SK-N-SH (cell line): ENCODE results near the gene SEPTIN11. TPM values are rescaled to one million over a fixed set of nuclear protein-coding genes. Genes with fewer than 3 reads are reported as not detected.
A peak's percentile ranks its signal among the peaks of the same experiment; 100 is the strongest.

ENCODE experiments used
- CTCF ChIA-PET: fragments of 300-600, 350-600 bp; formaldehyde crosslinking; extraction: SDS; loops from one replicate; lab custom pipeline; 2021; lab: Yijun Ruan, JAX
- POLR2A ChIA-PET: fragments of 350-600 bp; sonication (Branson Sonifier 250); formaldehyde crosslinking; extraction: SDS; loops from one replicate; lab custom pipeline; 2020; ENCODE audit warnings: antibody characterized with exemption, inconsistent platforms; lab: Yijun Ruan, JAX
- DNase-seq: peaks from one replicate; pipeline ENCODE4 v3.0.0; 2012
- H2AFZ ChIP-seq: fragments of 200-600 bp; sonication (generic); 2 replicates; pipeline ENCODE4 v1.8.1; 2016; ENCODE audit warnings: antibody characterized with exemption, mild to moderate bottlenecking, low read depth
- H3F3A ChIP-seq: fragments of 200-600 bp; sonication (generic); replicated peaks from 2 replicates; pipeline ENCODE3; 2016; ENCODE audit warnings: antibody characterized with exemption, mild to moderate bottlenecking; ENCODE audit not compliant: insufficient read depth
- H3K27ac ChIP-seq, 2 experiments: fragments of 200-500 bp in 1 of 2; fragments of 200-600 bp in 1 of 2; sonication (Bioruptor generic) in 1 of 2; sonication (generic), shearing (Covaris generic) in 1 of 2; 2 replicates each; pipeline versions ENCODE4 v1.5.1 to v1.6.1; 2014 to 2016; ENCODE audit warnings: low read depth in 2 of 2, inconsistent platforms in 1 of 2, low read length in 1 of 2, mild to moderate bottlenecking in 1 of 2, mixed read lengths in 1 of 2
- H3K27me3 ChIP-seq: fragments of 200-600 bp; sonication (generic), shearing (Covaris generic); 2 replicates; pipeline ENCODE4 v1.6.1; 2016; ENCODE audit warnings: mixed run types; ENCODE audit not compliant: insufficient read depth
- H3K36me3 ChIP-seq, 2 experiments: fragments of 200-500 bp in 1 of 2; fragments of 200-600 bp in 1 of 2; sonication (Bioruptor generic) in 1 of 2; sonication (generic) in 1 of 2; replicated peaks in 1 of 2; 2 replicates each; pipeline versions ENCODE3 to v1.5.1; 2014 to 2016; ENCODE audit warnings: low read length in 1 of 2, mild to moderate bottlenecking in 1 of 2; ENCODE audit not compliant: insufficient read depth in 2 of 2, control insufficient read depth in 1 of 2
- H3K4me1 ChIP-seq, 2 experiments: fragments of 200-500 bp in 1 of 2; fragments of 200-600 bp in 1 of 2; sonication (Bioruptor generic) in 1 of 2; sonication (generic), shearing (Covaris generic) in 1 of 2; 2 replicates each; pipeline versions ENCODE4 v1.5.1 to v1.6.1; 2014 to 2016; ENCODE audit warnings: low read depth in 1 of 2, low read length in 1 of 2, mixed run types in 1 of 2; ENCODE audit not compliant: insufficient read depth in 2 of 2, control insufficient read depth in 1 of 2
- H3K4me2 ChIP-seq: fragments of 200-600 bp; sonication (generic), shearing (Covaris generic); 2 replicates; pipeline ENCODE4 v1.6.1; 2017; ENCODE audit warnings: mixed run types
- H3K4me3 ChIP-seq, 2 experiments: fragments of 200-500 bp in 1 of 2; fragments of 200-600 bp in 1 of 2; sonication (Bioruptor generic) in 1 of 2; sonication (generic), shearing (Covaris generic) in 1 of 2; 2 replicates each; pipeline versions ENCODE4 v1.5.1 to v1.8.1; 2014 to 2016; ENCODE audit warnings: low read depth in 2 of 2, inconsistent platforms in 1 of 2, low read length in 1 of 2, mild to moderate bottlenecking in 1 of 2, mixed read lengths in 1 of 2, moderate library complexity in 1 of 2
- H3K79me2 ChIP-seq: fragments of 200-600 bp; sonication (generic); 2 replicates; pipeline ENCODE4 v1.8.1; 2017; ENCODE audit warnings: mild to moderate bottlenecking; ENCODE audit not compliant: insufficient read depth
- H3K9ac ChIP-seq: fragments of 200-600 bp; sonication (generic); 2 replicates; pipeline ENCODE4 v1.6.1; 2017; ENCODE audit warnings: mixed run types
- H3K9me2 ChIP-seq: fragments of 200-600 bp; sonication (generic); 2 replicates; pipeline ENCODE4 v1.6.1; 2017; ENCODE audit warnings: mixed run types
- H3K9me3 ChIP-seq: fragments of 200-600 bp; sonication (generic); 2 replicates; pipeline ENCODE4 v1.6.1; 2017; ENCODE audit warnings: mixed run types, mild to moderate bottlenecking, moderate library complexity
- H4K20me1 ChIP-seq: fragments of 200-600 bp; sonication (generic); 2 replicates; pipeline ENCODE4 v1.6.1; 2017; ENCODE audit warnings: mild to moderate bottlenecking, mixed run types; ENCODE audit not compliant: insufficient read depth
- CHD2 ChIP-seq: fragments of 150-350 bp; IDR thresholded peaks from 2 replicates; pipeline ENCODE4 v1.6.1; 2018; ENCODE audit warnings: low read length; ENCODE audit not compliant: partially characterized antibody
- ELF1 ChIP-seq: IDR thresholded peaks from 2 replicates; pipeline ENCODE4 v1.4.0; 2012
- EZH2phosphoT487 ChIP-seq: fragments of 200-600 bp; sonication (generic); IDR thresholded peaks from 2 replicates; pipeline ENCODE4 v1.6.1; 2017; ENCODE audit warnings: low read depth, mixed run types, mild to moderate bottlenecking, antibody characterized with exemption, moderate library complexity, borderline replicate concordance
- GABPA ChIP-seq: IDR thresholded peaks from 2 replicates; pipeline ENCODE4 v1.4.0; 2012; ENCODE audit warnings: low read depth, mild to moderate bottlenecking
- GATA2 ChIP-seq: sonication (generic); formaldehyde crosslinking; IDR thresholded peaks from 2 replicates; pipeline ENCODE4 v1.5.0; 2020; ENCODE audit warnings: mild to moderate bottlenecking, missing genetic modification reagents
- JUND ChIP-seq: IDR thresholded peaks from 2 replicates; pipeline ENCODE4 v1.4.0; 2012
- MXI1 ChIP-seq: IDR thresholded peaks from 2 replicates; pipeline ENCODE4 v1.6.1; 2012; ENCODE audit warnings: mild to moderate bottlenecking, low read depth, low read length, improper control_type of control experiment
- NRF1 ChIP-seq: IDR thresholded peaks from 2 replicates; pipeline ENCODE4 v1.6.1; 2012; ENCODE audit warnings: low read depth, mild to moderate bottlenecking, low read length
- POLR2AphosphoS5 ChIP-seq: IDR thresholded peaks from 2 replicates; pipeline ENCODE4 v1.6.1; 2012; ENCODE audit warnings: low read depth, low read length
- RAD21 ChIP-seq: IDR thresholded peaks from 2 replicates; pipeline ENCODE4 v1.6.1; 2012; ENCODE audit warnings: mild to moderate bottlenecking, low read length
- RFX5 ChIP-seq: IDR thresholded peaks from 2 replicates; pipeline ENCODE4 v1.6.1; 2012; ENCODE audit warnings: mild to moderate bottlenecking, improper control_type of control experiment, low read length
- SMC3 ChIP-seq: IDR thresholded peaks from 2 replicates; pipeline ENCODE4 v1.6.1; 2012; ENCODE audit warnings: low read depth, low read length, improper control_type of control experiment
- TAF1 ChIP-seq: IDR thresholded peaks from 2 replicates; pipeline ENCODE4 v1.6.1; 2012; ENCODE audit warnings: low read depth, mild to moderate bottlenecking, low read length, moderate library complexity, borderline replicate concordance
- TCF12 ChIP-seq: IDR thresholded peaks from 2 replicates; pipeline ENCODE4 v1.4.0; 2012
- TEAD4 ChIP-seq: IDR thresholded peaks from 2 replicates; pipeline ENCODE4 v1.4.0; 2012; ENCODE audit warnings: mild to moderate bottlenecking, borderline replicate concordance; ENCODE audit not compliant: insufficient read depth
- YY1 ChIP-seq: IDR thresholded peaks from 2 replicates; pipeline ENCODE4 v1.4.0; 2012; ENCODE audit warnings: low read depth, mild to moderate bottlenecking
- WGBS: methylation state at CpG from one replicate; pipeline ENCODE4 v1.1.6; 2017; ENCODE audit warnings: low lambda C conversion rate; 5-methylcytosine and 5-hydroxymethylcytosine counted together
- polyA plus RNA-seq, 3 experiments: library from polyadenylated mRNA; depleted of rRNA; stranded (reverse); fragments of >200 nt; gene quantifications; 2 replicates each; pipeline ENCODE4 v1.2.3, GENCODE V29; 2012
- TF ChIP-seq, protein P1 (sequence below): IDR thresholded peaks from 2 replicates; pipeline ENCODE4 v1.6.1; 2012; ENCODE audit warnings: mild to moderate bottlenecking, low read depth, low read length, moderate library complexity
- TF ChIP-seq, protein P2 (sequence below): IDR thresholded peaks from 2 replicates; pipeline ENCODE4; 2012
- TF ChIP-seq, protein P3 (sequence below): IDR thresholded peaks from 2 replicates; pipeline ENCODE4 v1.4.0; 2012; ENCODE audit warnings: low read depth, borderline replicate concordance
- TF ChIP-seq, protein P4 (sequence below): fragments of 200-600 bp; sonication (generic); IDR thresholded peaks from 2 replicates; pipeline ENCODE4 v1.6.1; 2017; ENCODE audit warnings: antibody characterized with exemption, mild to moderate bottlenecking, moderate library complexity
- TF ChIP-seq, protein P5 (sequence below): IDR thresholded peaks from 2 replicates; pipeline ENCODE4 v1.4.0; 2012; ENCODE audit warnings: low read depth
- TF ChIP-seq, protein P6 (sequence below): IDR thresholded peaks from 2 replicates; pipeline ENCODE4 v1.4.0; 2012; ENCODE audit warnings: low read depth, borderline replicate concordance

The SEPTIN11 gene
- polyA plus RNA-seq, 1 of the 3 experiments (the other 2 are of a cell fraction) = 47.4 TPM

DNA sequence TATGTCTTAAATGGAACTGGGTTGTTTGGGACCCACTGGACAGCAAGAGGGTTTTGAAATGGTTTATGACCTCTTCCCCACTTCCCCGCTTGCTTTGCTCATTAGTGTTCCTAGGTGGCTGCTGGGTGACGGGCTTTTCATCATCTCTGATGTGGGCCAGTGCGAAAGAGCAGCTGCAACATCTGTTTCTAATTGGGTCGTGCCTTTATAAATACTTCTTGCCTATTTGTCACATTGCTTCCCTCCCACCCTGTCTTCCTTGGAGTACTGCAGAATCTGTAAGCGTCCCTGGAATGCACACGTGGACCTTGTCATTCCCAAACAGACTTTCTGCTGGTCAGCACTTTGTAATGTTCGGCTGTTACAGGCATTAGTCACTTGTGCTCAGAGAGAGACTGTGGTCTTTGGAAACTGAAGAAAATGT, 35.2 kb downstream of the SEPTIN11 start (continued):
- TF ChIP-seq, protein P1, sequence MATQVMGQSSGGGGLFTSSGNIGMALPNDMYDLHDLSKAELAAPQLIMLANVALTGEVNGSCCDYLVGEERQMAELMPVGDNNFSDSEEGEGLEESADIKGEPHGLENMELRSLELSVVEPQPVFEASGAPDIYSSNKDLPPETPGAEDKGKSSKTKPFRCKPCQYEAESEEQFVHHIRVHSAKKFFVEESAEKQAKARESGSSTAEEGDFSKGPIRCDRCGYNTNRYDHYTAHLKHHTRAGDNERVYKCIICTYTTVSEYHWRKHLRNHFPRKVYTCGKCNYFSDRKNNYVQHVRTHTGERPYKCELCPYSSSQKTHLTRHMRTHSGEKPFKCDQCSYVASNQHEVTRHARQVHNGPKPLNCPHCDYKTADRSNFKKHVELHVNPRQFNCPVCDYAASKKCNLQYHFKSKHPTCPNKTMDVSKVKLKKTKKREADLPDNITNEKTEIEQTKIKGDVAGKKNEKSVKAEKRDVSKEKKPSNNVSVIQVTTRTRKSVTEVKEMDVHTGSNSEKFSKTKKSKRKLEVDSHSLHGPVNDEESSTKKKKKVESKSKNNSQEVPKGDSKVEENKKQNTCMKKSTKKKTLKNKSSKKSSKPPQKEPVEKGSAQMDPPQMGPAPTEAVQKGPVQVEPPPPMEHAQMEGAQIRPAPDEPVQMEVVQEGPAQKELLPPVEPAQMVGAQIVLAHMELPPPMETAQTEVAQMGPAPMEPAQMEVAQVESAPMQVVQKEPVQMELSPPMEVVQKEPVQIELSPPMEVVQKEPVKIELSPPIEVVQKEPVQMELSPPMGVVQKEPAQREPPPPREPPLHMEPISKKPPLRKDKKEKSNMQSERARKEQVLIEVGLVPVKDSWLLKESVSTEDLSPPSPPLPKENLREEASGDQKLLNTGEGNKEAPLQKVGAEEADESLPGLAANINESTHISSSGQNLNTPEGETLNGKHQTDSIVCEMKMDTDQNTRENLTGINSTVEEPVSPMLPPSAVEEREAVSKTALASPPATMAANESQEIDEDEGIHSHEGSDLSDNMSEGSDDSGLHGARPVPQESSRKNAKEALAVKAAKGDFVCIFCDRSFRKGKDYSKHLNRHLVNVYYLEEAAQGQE = peak; percentile 66
- peak; percentile 80 for TF ChIP-seq POLR2AphosphoS5
- no peak for TF ChIP-seq RAD21
- TF ChIP-seq EZH2phosphoT487 = no peak
- TF ChIP-seq MXI1 = peak; percentile 95
- TF ChIP-seq, protein P2, sequence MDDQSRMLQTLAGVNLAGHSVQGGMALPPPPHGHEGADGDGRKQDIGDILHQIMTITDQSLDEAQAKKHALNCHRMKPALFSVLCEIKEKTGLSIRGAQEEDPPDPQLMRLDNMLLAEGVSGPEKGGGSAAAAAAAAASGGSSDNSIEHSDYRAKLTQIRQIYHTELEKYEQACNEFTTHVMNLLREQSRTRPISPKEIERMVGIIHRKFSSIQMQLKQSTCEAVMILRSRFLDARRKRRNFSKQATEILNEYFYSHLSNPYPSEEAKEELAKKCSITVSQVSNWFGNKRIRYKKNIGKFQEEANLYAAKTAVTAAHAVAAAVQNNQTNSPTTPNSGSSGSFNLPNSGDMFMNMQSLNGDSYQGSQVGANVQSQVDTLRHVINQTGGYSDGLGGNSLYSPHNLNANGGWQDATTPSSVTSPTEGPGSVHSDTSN = peak; percentile 93
- TF ChIP-seq CHD2 = peak; percentile 7
- no peak for TF ChIP-seq YY1
- TF ChIP-seq SMC3 = no peak
- TF ChIP-seq RFX5 = no peak

DNA sequence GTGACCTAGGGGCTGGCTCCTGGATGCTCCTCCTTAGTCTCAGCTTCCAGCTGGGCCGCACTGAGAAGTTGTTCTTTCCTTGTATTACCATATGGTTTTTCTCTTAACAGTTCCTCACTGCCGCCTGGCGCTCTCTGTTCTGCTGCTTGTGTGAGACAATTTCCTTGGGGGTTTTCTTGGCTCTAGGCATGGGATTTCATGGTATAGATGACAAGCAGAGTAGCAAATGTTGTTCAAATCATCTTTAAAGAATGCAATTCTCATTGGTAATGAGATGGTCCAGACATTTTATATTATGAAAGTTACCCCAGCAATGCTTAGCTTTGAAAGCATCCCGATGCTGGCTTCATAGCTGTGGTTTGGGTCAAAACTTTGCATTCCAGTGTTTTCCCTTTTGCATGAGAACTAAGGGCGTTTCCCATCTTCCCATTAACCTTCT, 37.6 kb downstream of the SEPTIN11 start:
- 16% methylated on average over 5 of the region's 5 CpGs for WGBS
- TF ChIP-seq MXI1 (no peak), GATA2 (CRISPR knock-in tag) (no peak), NRF1 (no peak), ELF1 (peak; percentile 44; the same call in 1 of the 2 replicates), SMC3 (no peak; the same call in 1 of the 2 replicates), TCF12 (peak; percentile 98), JUND (peak; percentile 83), TEAD4 (peak; percentile 93), POLR2AphosphoS5 (peak; percentile 87; the same call in 1 of the 2 replicates), TAF1 (no peak), GABPA (0 out of 2 replicates have a peak, but pooled peaks have one; percentile 13), RFX5 (no peak), RAD21 (no peak), CHD2 (no peak)
- TF ChIP-seq, protein P3, sequence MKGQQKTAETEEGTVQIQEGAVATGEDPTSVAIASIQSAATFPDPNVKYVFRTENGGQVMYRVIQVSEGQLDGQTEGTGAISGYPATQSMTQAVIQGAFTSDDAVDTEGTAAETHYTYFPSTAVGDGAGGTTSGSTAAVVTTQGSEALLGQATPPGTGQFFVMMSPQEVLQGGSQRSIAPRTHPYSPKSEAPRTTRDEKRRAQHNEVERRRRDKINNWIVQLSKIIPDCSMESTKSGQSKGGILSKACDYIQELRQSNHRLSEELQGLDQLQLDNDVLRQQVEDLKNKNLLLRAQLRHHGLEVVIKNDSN = 0 out of 2 replicates have a peak, but pooled peaks have one; percentile 7
- TF ChIP-seq, protein P4, sequence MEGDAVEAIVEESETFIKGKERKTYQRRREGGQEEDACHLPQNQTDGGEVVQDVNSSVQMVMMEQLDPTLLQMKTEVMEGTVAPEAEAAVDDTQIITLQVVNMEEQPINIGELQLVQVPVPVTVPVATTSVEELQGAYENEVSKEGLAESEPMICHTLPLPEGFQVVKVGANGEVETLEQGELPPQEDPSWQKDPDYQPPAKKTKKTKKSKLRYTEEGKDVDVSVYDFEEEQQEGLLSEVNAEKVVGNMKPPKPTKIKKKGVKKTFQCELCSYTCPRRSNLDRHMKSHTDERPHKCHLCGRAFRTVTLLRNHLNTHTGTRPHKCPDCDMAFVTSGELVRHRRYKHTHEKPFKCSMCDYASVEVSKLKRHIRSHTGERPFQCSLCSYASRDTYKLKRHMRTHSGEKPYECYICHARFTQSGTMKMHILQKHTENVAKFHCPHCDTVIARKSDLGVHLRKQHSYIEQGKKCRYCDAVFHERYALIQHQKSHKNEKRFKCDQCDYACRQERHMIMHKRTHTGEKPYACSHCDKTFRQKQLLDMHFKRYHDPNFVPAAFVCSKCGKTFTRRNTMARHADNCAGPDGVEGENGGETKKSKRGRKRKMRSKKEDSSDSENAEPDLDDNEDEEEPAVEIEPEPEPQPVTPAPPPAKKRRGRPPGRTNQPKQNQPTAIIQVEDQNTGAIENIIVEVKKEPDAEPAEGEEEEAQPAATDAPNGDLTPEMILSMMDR = no peak; the same call in 1 of the 2 replicates
- TF ChIP-seq, protein P5, sequence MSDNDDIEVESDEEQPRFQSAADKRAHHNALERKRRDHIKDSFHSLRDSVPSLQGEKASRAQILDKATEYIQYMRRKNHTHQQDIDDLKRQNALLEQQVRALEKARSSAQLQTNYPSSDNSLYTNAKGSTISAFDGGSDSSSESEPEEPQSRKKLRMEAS = peak; percentile 79
- TF ChIP-seq, protein P6, sequence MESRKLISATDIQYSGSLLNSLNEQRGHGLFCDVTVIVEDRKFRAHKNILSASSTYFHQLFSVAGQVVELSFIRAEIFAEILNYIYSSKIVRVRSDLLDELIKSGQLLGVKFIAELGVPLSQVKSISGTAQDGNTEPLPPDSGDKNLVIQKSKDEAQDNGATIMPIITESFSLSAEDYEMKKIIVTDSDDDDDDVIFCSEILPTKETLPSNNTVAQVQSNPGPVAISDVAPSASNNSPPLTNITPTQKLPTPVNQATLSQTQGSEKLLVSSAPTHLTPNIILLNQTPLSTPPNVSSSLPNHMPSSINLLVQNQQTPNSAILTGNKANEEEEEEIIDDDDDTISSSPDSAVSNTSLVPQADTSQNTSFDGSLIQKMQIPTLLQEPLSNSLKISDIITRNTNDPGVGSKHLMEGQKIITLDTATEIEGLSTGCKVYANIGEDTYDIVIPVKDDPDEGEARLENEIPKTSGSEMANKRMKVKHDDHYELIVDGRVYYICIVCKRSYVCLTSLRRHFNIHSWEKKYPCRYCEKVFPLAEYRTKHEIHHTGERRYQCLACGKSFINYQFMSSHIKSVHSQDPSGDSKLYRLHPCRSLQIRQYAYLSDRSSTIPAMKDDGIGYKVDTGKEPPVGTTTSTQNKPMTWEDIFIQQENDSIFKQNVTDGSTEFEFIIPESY = 0 out of 2 replicates have a peak, but pooled peaks have one; percentile 42

More for the DNA sequence above, 37.6 kb downstream of the SEPTIN11 start:
- H2AFZ ChIP-seq = no peak overlapping the region
- H3K9me2 ChIP-seq = no peaks in the 10 kb centered on the region
- H3K4me3 ChIP-seq = peak overlapping the region; percentile 6 to 33; a peak in 2 of 4 replicates
- peak overlapping the region; percentile 73 for H3K4me2 ChIP-seq
- ChIA-PET POLR2A (no interaction called here), CTCF (interaction anchor here (0.8 to 1.3 kb wide), 5 partner anchors 9 to 184 kb away, joined by 3 read pairs; no protein-coding TSS in a partner anchor)
- H3K27ac ChIP-seq = peak overlapping the region; percentile 87 to 99; a peak in 3 of 4 replicates
- peaks cover 0 to 21% of the 10 kb centered on the region in 2 experiments for H3K36me3 ChIP-seq
- peaks cover 17 to 58% of the 10 kb centered on the region in 2 experiments for H3K4me1 ChIP-seq
- no peaks in the 10 kb centered on the region for H3K27me3 ChIP-seq
- no peak for DNase-seq
- no peaks in the 10 kb centered on the region for H3K9me3 ChIP-seq
- peak overlapping the region; percentile 68 for H3K9ac ChIP-seq
- peaks cover 72% of the 10 kb centered on the region for H3F3A ChIP-seq
- peaks cover 92% of the 10 kb centered on the region for H3K79me2 ChIP-seq
- no peaks in the 10 kb centered on the region for H4K20me1 ChIP-seq
